Left lung (tissue), 10 donors: ENCODE measurements around the gene AHCYL2. TPM values are rescaled to one million over a fixed set of nuclear protein-coding genes. Genes with fewer than 3 reads are reported as not detected.

Experiments used
- ATAC-seq: fragments of 200-7000 bp; cut with Tn5 transposase; one replicate; pipeline ENCODE4 v1.9.1; 2020; ENCODE audit warnings: moderate library complexity
- DNase-seq, 4 donors: peaks; one replicate each; pipeline ENCODE4 v3.0.0-alpha.2; 2013 to 2020
- H3K27ac ChIP-seq, 2 donors: fragments of 200-600 bp; sonication (generic) in 1 of 2; one replicate each; pipeline versions ENCODE4 v1.5.0 to v1.8.0; 2020 to 2021
- H3K27me3 ChIP-seq, 2 donors: fragments of 200-600 bp; sonication (generic) in 1 of 2; one replicate each; pipeline versions ENCODE4 v1.5.0 to v1.8.0; 2020 to 2021
- H3K36me3 ChIP-seq, 2 donors: fragments of 200-600 bp; sonication (generic) in 1 of 2; one replicate each; pipeline versions ENCODE4 v1.5.0 to v1.8.0; 2020 to 2021
- H3K4me1 ChIP-seq, 2 donors: fragments of 200-600 bp; one replicate each; pipeline ENCODE4 v1.8.0; 2021
- H3K4me3 ChIP-seq, 2 donors: fragments of 200-600 bp; sonication (generic) in 1 of 2; one replicate each; pipeline versions ENCODE4 v1.5.0 to v1.8.0; 2020 to 2021; ENCODE audit warnings: mild to moderate bottlenecking in 1 of 2
- H3K9me3 ChIP-seq, 2 donors: fragments of 200-600 bp; sonication (generic) in 1 of 2; one replicate each; pipeline versions ENCODE4 v1.5.0 to v1.8.0; 2020 to 2021
- intact Hi-C, 2 donors: fragments of 100-400 bp; cut with DNase I; formaldehyde crosslinking; loops; one replicate each; pipeline versions ENCODE4 v1.11.2 to v1.14.2; 2022
- polyA plus RNA-seq, 6 donors: library from polyadenylated mRNA; unstranded; fragments of 120-200 nt; gene quantifications; one replicate each; pipeline ENCODE4 v1.2.1, GENCODE V29; 2013; ENCODE audit not compliant: insufficient read length in 6 of 6
- total RNA-seq, 2 donors: library from RNA; stranded (reverse); fragmentation: NEBNext Ultra II Directional; extraction: Animal tissue kit (Norgen Biotek cat#: 25700); gene quantifications; one replicate each; pipeline ENCODE4 v1.2.1, GENCODE V29; 2021
- TF ChIP-seq, protein P1 (sequence below), 2 donors: fragments of 200-600 bp; sonication (generic) in 1 of 2; IDR thresholded peaks; one replicate each; pipeline versions ENCODE4 v1.5.0 to v1.8.0; 2021; ENCODE audit warnings: antibody characterized with exemption in 2 of 2
- donor health status: DM: no; HTN: yes; CAD: no.
- donor health status: DM: no; HTN: no; CAD: no.

AHCYL2 gene
- total and polyA plus RNA-seq, 8 donors, result 16.2 to 219 (median 21.3) TPM

DNA sequence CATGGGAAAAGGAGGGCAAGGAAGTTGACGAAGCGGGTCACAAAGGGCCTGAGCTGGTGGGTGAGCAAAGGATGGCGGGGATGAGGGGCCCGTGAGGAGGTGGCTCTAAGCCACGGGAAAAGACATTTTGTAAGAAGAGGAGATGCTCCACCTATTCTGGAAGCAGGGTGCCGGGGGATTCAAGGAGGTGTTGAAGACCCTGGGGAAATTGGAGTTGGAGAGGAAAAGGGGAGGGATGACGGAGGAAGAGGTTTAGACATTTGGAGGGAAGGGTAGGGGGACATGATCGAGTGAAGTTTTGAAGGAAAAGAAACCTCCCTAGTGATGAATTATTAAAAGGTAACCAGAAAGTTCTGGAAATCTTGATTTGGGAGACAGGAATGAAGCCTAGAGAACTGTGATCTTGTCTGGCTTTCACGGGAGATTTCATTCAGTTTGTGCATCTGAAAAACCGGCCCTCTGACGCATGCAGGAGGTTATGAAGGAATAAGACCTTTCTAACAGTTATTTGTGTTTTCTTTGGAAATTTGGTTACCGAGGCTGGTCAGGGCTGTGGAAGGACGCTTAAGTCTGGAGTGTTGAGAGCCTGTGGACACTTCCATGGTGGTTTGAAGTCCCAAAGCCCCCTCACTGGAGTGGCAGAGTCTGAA is 35.0 kb upstream of the AHCYL2 start:
- ATAC-seq (no peak), DNase-seq (no peak)
- Histone ChIP-seq H3K9me3 (no peaks in the 10 kb centered on the region), H3K27me3 (peaks cover 22 to 71% of the 10 kb centered on the region in 2 donors), H3K4me3 (peak overlapping the region; percentile 48 to 75), H3K27ac (no peak overlapping the region), H3K4me1 (peaks cover 0 to 20% of the 10 kb centered on the region in 2 donors), H3K36me3 (no peaks in the 10 kb centered on the region)
- TF ChIP-seq, protein P1, sequence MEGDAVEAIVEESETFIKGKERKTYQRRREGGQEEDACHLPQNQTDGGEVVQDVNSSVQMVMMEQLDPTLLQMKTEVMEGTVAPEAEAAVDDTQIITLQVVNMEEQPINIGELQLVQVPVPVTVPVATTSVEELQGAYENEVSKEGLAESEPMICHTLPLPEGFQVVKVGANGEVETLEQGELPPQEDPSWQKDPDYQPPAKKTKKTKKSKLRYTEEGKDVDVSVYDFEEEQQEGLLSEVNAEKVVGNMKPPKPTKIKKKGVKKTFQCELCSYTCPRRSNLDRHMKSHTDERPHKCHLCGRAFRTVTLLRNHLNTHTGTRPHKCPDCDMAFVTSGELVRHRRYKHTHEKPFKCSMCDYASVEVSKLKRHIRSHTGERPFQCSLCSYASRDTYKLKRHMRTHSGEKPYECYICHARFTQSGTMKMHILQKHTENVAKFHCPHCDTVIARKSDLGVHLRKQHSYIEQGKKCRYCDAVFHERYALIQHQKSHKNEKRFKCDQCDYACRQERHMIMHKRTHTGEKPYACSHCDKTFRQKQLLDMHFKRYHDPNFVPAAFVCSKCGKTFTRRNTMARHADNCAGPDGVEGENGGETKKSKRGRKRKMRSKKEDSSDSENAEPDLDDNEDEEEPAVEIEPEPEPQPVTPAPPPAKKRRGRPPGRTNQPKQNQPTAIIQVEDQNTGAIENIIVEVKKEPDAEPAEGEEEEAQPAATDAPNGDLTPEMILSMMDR (IDR thresholded peaks at IDR 0.05), result no peak
- intact Hi-C loops, result no loop called here

DNA sequence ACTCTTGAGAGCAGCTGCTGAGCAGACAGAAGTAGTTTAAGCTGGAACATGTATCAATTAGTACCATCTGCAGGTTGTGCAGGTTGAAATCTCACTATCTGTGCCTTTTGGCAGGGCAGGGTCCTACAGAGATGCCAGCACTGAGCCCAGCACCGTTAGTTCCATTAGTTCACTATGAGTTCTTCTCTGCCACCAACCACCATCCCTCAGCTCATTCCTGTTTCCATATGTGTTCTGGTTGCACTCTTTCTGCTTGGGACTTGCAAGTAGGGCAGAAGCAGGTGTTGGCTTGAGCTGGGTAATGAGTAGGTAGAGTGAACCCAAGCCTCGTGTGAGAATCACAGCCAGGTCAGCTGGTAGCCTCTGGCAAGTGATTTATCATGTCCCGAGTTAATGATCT is 33.6 kb upstream of the AHCYL2 start:
- DNase-seq (no peak), ATAC-seq (no peak)
- no peak overlapping the region for H3K4me3 ChIP-seq
- intact Hi-C loops, result no loop called here
- no peaks in the 10 kb centered on the region for H3K36me3 ChIP-seq
- H3K27me3 ChIP-seq, result peaks cover 22 to 68% of the 10 kb centered on the region in 2 donors
- no peaks in the 10 kb centered on the region for H3K9me3 ChIP-seq
- TF ChIP-seq, protein P1 (IDR thresholded peaks at IDR 0.05), result no peak
- peaks cover 0 to 20% of the 10 kb centered on the region in 2 donors for H3K4me1 ChIP-seq
- H3K27ac ChIP-seq, result no peak overlapping the region

DNA sequence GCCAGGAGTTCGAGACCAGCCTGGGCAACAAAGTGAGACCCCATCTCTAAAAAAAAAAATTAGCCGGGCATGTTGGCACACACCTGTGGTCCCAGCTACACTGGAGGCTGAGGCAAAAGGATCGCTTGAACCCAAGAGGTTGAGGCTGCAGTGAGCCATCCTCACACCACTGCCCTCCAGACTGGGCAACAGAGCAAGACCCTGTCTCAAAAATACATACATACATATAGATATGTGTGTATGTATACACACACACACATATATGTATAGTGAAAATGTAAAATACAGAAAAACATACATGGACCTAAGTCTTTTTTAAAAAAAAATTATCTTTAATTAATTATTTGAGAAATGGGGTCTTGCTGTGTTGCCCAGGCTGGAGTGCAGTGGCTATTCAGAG is 30.9 kb upstream of the AHCYL2 start:
- intact Hi-C loops, result no loop called here
- H3K27ac ChIP-seq, result no peak overlapping the region

DNA sequence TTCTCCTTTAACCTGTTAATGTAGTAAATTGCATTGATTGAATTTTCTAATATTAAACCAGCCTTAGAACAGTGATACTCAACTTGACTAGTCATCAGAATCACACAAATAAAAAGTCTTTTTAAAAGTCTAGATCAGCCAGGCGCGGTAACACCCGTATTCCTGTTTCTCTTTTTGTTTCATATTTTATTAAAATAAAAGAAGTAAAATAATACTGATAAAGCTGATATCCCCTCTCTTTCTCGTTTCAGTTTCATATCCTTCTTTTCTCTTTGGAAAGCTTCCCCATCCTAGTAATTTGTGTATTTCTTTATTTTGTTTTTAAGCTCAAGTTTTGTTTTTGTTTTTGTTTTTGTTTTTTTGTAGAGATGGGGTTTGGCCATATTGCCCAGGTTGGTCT is 27.1 kb upstream of the AHCYL2 start:
- ATAC-seq (no peak), DNase-seq (peak in 1 of 4 donors; percentile 3)
- H3K4me3 ChIP-seq, result no peak overlapping the region
- no peaks in the 10 kb centered on the region for H3K36me3 ChIP-seq
- no peaks in the 10 kb centered on the region for H3K9me3 ChIP-seq
- TF ChIP-seq, protein P1 (IDR thresholded peaks at IDR 0.05), result no peak
- no peaks in the 10 kb centered on the region for H3K4me1 ChIP-seq
- intact Hi-C loops, result no loop called here
- no peak overlapping the region for H3K27ac ChIP-seq
- H3K27me3 ChIP-seq, result peaks cover 0 to 4% of the 10 kb centered on the region in 2 donors

More for the DNA sequence above, 30.9 kb upstream of the AHCYL2 start:
- Histone ChIP-seq H3K4me1 (peaks cover 0 to 9% of the 10 kb centered on the region in 2 donors), H3K27me3 (peaks cover 7 to 43% of the 10 kb centered on the region in 2 donors), H3K36me3 (no peaks in the 10 kb centered on the region), H3K4me3 (no peak overlapping the region), H3K9me3 (no peaks in the 10 kb centered on the region)
- ATAC-seq (no peak), DNase-seq (no peak)
- TF ChIP-seq, protein P1 (IDR thresholded peaks at IDR 0.05), result no peak

DNA sequence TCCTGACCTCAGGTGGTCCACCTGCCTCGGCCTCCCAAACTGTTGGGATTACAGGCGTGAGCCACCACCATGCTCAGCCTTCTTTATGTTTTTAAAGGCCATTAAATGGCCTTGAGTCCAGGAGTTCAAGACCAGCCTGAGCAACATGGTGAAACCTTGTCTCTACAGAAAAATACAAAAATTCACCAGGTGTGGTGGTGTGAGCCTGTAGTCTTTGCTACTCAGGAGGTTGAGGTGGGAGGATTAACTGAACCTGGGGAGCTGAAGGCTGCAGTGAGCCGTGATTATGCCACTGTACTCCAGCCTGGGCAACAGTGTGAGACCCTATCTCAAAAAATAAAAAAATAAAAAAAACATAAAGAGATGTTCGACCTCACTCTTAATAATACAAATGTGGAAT is 25.4 kb upstream of the AHCYL2 start:
- Histone ChIP-seq H3K27me3 (no peaks in the 10 kb centered on the region), H3K36me3 (no peaks in the 10 kb centered on the region), H3K27ac (no peak overlapping the region), H3K4me1 (no peaks in the 10 kb centered on the region), H3K9me3 (no peaks in the 10 kb centered on the region), H3K4me3 (no peak overlapping the region)
- TF ChIP-seq, protein P1 (IDR thresholded peaks at IDR 0.05), result no peak
- ATAC-seq, result no peak
- intact Hi-C loops, result no loop called here
- no peak for DNase-seq
